NOMO-1 treated with DMSO at 0.1 percent for 48 hours (cell line): ENCODE results near the gene AHSG.

Source experiments
- DNase-seq: peaks from one replicate; lab custom pipeline; 2025; ENCODE audit not compliant: unreplicated experiment; lab: John Stamatoyannopoulos, UW

Gene AHSG

GRCh38 chr3:186639778-186640472 lies 27.1 kb downstream of the AHSG start, which contains the start of gene FETUB:
Gene FETUB, plus strand, starts transcription at chr3:186640399. Its CDS starts 62 bp downstream, at chr3:186640461.
- no peak for DNase-seq

- DNase-seq: no peak
These were observed 27.6 kb downstream of the AHSG start for GRCh38 chr3:186640473-186640818.

GRCh38 chr3:186640929-186641328 lies 28.1 kb downstream of the AHSG start:
- no peak for DNase-seq

GRCh38 chr3:186642014-186642413 lies 29.2 kb downstream of the AHSG start:
- DNase-seq: no peak

- DNase-seq: no peak
These were observed 30.6 kb downstream of the AHSG start for GRCh38 chr3:186643493-186643892.

- no peak for DNase-seq
These were observed 31.8 kb downstream of the AHSG start for GRCh38 chr3:186644683-186645082.

- no peak for DNase-seq
These were observed 33.2 kb downstream of the AHSG start for GRCh38 chr3:186646106-186646505.

- no peak for DNase-seq
These were observed 34.0 kb downstream of the AHSG start for GRCh38 chr3:186646841-186647240.

- DNase-seq: no peak
These were observed 36.0 kb downstream of the AHSG start for GRCh38 chr3:186648851-186649250.

- no peak for DNase-seq
These were observed 38.9 kb downstream of the AHSG start for GRCh38 chr3:186651678-186652215.

GRCh38 chr3:186653080-186653707 lies 40.3 kb downstream of the AHSG start:
- no peak for DNase-seq

GRCh38 chr3:186653984-186654383 lies 41.1 kb downstream of the AHSG start:
- no peak for DNase-seq

GRCh38 chr3:186663361-186664118 lies 50.7 kb downstream of the AHSG start:
- no peak for DNase-seq

- DNase-seq: no peak
These were observed 51.2 kb downstream of the AHSG start for GRCh38 chr3:186664119-186664495.

GRCh38 chr3:186664506-186664905 lies 51.6 kb downstream of the AHSG start:
- no peak for DNase-seq

GRCh38 chr3:186665625-186666188 lies 52.8 kb downstream of the AHSG start, which contains the start of gene HRG:
Gene HRG, plus strand, starts transcription at chr3:186666014. Its CDS starts 18 bp downstream, at chr3:186666032.
- no peak for DNase-seq

GRCh38 chr3:186668426-186668825 lies 55.6 kb downstream of the AHSG start:
- no peak for DNase-seq

- DNase-seq: no peak
These were observed 56.7 kb downstream of the AHSG start for GRCh38 chr3:186669378-186670084.

GRCh38 chr3:186670155-186670554 lies 57.3 kb downstream of the AHSG start:
- peak; percentile 4 for DNase-seq
